GM21825 (cell line): ENCODE results near the gene SGK1.

Experiments
- ATAC-seq: cut with Tn5 transposase; IDR thresholded peaks from one replicate; pipeline ENCODE4 v1.9.1; 2021; ENCODE audit warnings: mild to moderate bottlenecking, moderate library complexity; ENCODE audit not compliant: unreplicated experiment

SGK1 gene

DNA sequence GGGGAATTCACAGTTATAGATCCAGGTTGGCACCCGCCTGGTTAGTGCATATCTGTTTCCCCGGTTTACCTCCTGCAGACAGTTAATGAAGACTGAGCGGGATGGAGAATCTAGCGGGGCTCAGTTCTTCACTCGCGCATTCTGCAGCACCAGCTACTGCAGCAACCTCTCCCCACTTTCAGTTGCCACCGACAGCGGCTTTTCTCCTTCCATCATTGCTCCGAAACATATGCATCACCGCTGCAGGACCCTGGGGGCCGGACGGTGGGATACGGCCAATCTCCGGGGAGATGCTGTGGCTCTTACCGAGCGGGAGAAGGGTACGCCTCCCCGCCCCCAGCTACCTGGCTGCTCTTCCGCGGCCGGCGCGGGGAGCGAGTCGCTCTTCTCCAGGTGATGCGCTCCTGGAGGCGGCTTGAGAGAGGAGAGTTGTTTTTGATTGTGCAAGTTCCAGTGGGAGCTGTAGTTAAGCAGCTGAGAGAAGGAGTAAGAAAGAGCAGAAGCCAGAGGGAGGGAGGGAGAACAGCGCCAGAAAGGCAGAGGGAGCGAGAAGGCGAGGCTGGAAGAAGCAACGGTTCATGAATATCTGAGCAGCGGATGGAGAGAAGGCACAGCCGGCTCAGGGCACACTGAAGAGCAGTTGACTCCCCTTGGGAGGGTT, at the start of gene SGK1:
TSS of gene SGK1 (minus strand) at position 642 of the 661 bp plus-strand sequence. CDS start 652 bp downstream, outside the sequence.
- ATAC-seq: no peak

DNA sequence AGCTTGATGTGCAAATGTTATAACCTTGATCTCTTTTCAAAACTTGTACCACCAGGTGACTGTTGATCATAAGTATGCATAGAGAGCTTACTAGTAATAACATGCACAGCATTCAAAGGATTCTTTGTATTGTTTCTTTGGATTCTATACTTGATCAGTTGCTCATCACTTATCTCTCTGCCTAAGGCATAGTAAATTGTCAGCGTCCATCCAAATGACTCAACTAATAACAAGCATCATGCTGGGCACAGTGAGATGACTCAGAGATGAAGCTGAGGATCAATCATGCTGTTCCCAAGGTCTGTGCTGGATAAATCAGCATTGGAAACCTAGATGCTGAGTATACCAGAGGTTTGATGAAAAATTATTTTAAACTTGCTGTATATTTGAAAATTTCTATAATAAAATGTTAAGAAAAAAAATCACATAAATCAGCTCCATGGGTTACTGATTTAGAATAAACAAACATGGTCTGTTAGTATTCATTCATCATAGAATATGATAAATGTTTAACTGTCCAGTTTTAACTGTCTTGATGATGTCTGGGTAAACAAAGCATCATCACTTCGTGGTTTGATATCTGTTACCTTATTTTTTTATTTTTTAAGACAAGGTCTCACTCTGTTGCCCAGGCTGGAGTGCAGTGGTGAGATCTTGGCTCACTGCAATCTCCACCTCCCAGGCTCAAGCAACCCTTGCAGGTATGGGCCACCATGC, 45.6 kb upstream of the SGK1 start:
- no peak for ATAC-seq

DNA sequence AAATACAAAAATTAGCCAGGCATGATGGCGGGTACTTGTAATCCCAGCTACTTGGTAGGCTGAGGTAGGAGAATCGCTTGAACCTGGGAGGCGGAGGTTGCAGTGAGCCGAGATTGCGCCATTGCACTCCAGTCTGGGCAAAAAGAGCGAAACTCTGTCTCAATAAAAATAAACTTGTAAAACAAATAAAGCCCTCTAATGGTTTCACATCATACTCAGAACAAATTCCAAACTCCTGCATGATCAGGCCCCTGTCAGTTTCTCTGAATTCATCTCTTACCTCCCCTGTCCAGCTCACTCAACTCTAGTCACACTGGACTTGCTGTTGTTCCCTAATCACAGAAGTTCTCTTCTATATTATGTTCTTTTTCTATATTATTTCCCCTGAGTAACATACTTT, 43.1 kb upstream of the SGK1 start:
- ATAC-seq: no peak

GRCh38 chr6:134359302-134359701, 41.4 kb upstream of the SGK1 start:
- no peak for ATAC-seq

DNA sequence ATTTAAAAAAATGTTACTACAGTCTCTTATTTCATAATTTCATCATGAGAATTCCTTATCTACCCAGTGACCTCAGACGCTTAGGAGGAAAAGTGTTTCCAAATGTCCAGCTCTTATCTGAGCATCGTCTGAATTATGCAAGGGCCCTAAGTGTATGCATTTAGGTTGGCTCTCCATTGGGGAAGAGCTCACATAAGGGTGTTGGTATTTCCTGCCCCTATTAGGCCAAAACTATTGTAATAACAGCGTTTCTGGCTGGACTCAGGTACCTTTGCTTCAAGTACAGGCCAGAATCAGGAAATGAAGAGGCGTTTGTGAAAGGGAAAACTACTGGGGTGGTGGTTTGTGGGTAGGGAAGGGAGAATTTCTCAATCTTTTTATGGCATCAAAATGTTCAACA, 40.4 kb upstream of the SGK1 start:
- ATAC-seq: no peak

DNA sequence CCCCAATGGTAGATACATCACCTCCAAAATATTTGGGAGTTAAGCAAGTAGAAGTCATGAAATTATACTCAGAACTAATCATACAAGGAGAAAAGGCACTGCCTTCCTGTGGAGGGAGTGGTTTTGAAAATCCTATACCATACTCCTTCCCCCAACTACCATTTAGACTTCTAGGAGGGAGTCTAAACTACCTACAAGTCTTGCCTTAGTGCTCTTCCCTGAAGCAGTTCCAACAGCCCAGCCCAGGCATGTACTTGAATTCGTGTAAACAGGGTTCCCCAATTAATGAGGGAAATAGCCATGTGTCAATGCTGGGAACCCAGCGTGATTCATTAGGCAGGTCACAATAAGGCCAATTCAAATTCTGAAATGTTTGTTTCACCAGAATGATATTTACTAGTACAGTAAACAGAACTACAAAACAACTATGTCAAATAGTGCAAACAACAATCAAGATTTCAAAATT, 39.1 kb upstream of the SGK1 start:
- ATAC-seq: no peak

DNA sequence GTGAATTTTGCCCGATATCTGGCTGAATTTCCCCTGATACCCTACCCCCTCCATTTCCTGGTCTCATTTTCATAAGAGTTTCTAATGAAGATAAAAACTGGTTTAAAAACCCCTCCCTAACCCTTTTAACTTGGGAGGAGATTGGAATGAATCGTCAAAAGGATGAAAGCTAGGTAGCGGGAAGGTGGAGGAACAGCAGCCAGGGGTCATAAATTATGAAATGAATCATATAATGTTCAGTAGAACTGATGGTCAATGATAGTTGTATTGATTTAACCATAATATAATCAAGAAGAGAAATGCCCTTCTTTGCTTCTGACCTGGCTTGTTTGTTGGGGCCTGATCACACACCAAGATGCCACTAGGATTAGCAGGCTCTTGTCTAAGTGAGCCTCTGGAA, 38.5 kb upstream of the SGK1 start:
- ATAC-seq: no peak

GRCh38 chr6:134352786-134353480, 35.0 kb upstream of the SGK1 start:
- ATAC-seq: no peak

DNA sequence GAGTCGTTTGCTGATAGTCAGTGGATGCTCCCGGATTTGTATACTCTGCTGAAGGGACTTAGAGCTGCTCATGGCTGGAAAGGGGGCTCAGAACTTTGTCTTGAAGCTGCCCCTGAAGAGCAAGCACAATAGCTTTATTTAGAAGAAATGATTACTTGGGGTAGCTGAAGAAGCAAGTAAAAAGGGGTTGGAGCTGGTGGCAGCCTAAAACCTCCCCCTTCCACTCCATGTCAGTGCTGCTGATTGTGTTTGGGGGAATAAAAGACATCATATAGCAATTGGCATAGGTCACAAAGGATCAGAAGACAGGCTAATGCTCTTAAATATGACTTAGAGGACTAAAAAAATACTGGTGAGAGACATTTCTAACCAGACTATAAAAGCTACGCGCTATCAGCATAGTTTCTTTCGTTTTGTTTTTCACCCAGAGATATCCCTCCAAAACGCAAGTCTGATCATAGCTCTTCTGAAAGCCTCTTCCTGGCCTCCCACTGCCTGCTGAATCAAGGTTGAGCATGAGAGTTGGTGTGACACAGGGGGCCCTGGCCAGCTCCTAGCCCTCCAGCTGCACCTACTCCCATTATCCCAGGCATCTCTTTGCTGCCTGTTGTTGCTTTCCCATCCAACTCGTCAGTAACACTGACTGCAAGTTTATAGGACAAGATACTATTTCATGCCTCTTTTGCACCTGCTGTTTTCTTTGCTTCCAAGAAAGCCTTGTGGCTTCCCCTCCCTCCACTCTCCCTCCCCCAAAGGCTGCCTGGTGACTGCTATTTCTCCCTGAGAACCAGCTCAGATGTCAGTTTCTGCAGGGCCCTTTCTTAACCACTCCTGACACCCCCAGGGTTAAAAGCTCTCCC, 33.9 kb upstream of the SGK1 start:
- no peak for ATAC-seq

DNA sequence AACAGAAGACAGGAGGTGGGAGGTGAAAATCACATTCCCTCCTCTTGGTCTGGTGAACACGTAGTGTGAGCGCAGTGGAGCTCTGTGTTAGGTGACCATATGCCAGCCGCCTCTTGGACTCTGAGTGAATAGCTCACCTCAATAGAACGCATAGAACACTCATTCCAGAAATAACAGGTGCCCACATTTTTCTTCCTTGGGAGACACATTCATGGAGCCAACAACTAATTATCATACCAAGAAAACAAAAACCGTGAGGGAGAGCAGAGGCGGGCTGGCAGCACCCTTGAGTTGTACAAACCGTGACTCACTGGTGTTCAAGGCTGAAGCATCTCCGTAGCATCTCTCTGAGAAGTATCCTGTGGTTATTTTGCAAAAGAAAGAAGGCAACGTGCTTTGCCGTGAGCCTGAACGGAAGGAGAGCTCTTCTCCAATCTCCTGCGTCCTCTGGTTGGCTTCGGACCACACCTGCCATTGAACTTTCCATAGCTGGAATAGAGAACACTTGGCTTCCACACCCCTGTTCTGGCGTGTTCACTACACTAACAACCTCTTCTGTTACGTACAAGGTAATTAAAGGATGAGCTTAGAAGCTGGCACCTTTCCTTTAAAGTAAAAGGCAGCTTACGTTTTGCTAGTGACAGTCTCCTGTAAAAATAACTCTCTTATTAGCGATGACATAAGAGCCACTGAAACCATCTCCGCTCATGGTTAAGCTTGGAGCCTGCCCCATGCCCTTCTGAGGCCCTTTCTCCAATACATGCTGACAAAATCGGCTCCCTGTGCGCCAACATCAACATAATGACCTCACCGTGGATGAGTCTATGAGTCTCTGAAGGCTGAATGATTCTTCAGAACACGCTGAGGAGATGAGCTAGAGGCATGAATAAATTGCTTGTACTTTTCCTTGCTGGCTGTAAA, 30.2 kb upstream of the SGK1 start:
- no peak for ATAC-seq

DNA sequence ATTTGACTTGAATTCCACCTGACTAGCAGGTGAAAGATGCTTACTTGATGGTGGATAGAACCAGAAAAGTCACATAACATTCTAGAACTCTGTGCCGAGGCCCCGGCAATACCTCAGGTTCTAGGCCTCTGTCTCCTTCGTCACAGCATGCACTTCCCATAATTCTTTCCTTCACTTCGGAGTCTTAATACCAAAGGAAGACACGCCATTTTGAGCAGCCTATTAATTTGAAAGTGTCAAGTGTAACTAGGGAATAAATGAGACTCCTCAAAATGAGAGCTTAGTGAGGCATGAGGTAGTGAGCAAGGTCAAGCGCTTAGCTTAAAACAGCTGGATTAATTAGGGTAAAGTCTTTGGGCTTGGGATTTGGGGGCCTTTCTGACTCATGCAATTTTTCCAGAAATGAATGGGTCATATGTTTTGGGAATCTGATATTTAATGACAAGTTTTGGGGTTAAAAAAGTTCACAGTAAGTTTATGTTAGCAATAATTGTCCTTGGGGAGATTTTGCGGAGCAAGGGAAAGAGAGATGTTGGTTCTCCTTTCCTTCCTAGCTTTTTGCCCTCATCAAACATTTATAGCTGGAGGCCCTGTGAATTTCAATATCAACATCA, 29.1 kb upstream of the SGK1 start:
- ATAC-seq: no peak

DNA sequence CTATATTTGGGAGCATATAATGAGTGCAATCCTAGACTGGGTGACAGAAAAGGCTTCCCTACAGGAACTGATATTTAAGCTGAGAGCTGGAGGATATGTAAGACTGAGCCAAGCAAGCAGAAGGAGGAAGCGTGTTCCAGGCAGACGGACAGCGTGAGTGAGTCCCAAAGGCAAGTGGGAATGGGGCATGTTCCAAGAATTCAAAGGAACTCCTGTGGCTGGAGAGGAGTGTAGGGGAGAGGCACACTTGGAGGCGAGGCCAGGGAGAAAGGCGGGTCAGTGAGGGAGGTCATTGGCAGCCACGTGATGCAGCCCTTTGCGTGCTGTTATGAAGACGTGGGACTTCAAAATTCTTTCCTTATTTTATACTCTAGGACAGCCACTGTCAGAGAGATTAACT, 27.9 kb upstream of the SGK1 start:
- no peak for ATAC-seq

GRCh38 chr6:134343066-134343465, 25.2 kb upstream of the SGK1 start:
- ATAC-seq: no peak

- ATAC-seq: no peak
Observed at GRCh38 chr6:134341999-134342567, 24.2 kb upstream of the SGK1 start.

DNA sequence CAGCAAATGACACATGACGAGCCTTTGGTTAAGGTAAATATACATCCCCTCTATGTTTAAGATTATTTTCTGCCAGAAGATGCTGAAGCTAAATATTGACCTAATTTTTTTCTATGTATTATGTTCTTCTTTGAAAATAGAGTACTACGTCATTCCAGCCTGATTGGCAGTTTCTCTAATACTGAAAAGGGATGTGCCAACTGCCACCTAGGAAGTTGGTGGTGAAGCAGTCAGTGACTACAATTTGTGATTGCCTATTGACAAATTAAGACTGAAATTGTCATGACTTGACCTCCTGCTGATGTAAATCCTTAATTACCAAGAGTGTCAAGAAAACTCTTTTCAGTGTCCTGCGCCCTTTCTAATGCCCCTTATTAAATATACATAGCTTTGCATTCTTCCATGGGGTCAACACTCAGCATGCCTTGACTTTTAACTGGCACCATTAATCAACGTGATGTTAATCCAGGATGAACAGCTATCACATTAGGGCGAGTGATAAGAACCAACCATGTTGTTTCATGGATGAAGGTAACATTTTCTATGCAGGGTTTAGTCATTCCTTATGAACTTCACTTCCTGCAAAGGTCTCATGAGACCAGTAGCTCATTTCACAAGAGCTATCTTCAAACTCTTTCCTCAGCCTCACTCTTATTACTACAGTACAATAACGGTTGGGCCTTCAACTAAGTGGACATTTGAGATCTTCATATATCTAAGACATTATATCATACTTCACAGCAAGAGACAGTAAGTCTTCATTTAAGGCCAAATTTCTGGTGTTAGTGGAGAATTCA, 22.5 kb upstream of the SGK1 start:
- no peak for ATAC-seq

DNA sequence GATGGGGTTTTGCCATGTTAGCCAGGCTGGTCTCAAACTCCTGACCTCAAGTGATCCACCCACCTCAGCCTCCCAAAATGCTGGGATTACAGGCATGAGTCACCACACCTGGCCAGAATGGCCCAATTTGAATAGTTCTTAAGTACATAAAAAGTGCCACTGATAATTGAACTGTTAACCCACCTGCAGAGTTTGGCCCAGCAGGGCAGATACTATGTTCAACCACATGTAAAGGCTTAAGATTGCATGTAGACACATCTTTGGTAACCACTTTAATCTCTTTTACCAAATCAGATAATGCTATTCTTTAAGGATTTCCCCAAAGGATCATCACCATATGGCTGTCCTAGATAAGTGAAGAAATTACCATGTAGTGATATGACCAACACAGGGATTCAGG, 21.3 kb upstream of the SGK1 start:
- ATAC-seq: no peak

- ATAC-seq: no peak
Observed at GRCh38 chr6:134331256-134331655, 13.3 kb upstream of the SGK1 start.

GRCh38 chr6:134330555-134330954, 12.6 kb upstream of the SGK1 start:
- no peak for ATAC-seq
